ENCODE measurements around the gene LCN15. TPM values are rescaled to one million over a fixed set of nuclear protein-coding genes. Genes with fewer than 3 reads are reported as not detected.
A peak's percentile ranks its signal among the peaks of the same experiment; 100 is the strongest.
"Not testable (repeated sequence)": the region's sequence is repeated elsewhere in the genome, so short reads cannot be mapped to it uniquely, and the experiment has no call there.

LCN15 gene
- total and polyA plus RNA-seq, 4 donors, result not detected

DNA sequence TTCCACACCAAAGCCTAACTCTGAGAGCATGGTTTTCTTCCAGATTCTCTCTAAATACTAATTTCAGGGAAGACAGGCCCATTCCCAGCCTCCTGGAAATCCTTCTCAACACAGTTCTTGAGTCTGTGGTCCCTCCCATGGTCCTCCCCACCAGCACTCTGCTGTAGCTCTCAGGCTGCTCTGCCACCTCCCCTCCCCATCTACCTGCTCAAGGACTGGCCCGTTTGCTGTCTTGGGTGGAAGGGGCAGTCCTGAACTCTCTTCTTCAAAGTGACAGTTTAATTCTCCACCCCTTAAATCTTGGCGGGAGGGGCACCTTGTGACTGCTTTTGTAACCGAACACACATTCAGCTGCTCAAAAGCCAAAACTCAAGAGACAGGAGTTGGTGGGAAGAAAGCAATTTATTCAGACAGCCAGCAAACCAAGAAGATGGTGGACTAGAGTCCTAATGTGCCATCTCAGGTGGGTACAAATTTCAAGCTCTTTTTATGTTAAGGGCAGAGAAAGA lies 7.6 kb upstream of the LCN15 start:
- Histone ChIP-seq H3K4me3 (ENCODE audit: low read depth in 1 of 3, low read length in 3 of 3) (no peak overlapping the region), H3K27me3 (ENCODE audit: control insufficient read depth in 4 of 4, insufficient read depth in 4 of 4, low read length in 3 of 4) (no peaks in the 10 kb centered on the region), H3K4me1 (ENCODE audit: control insufficient read depth in 4 of 4, insufficient read depth in 4 of 4, low read length in 3 of 4) (no peaks in the 10 kb centered on the region), H3K27ac (ENCODE audit: low read depth in 1 of 2, low read length in 2 of 2) (no peak overlapping the region), H3K9me3 (ENCODE audit: control insufficient read depth in 4 of 4, low read length in 3 of 4) (peaks cover 4 to 8% (median 5%) of the 10 kb centered on the region in 4 donors), H3K9ac (ENCODE audit: low read depth in 1 of 2, low read length in 2 of 2) (no peak overlapping the region), H3K36me3 (ENCODE audit: control insufficient read depth in 4 of 4, insufficient read depth in 3 of 4, low read depth in 1 of 4, low read length in 3 of 4) (no peaks in the 10 kb centered on the region)
- WGBS, result 86% methylated on average over 3 of the region's 3 CpGs
- no peak for DNase-seq (ENCODE audit: low spot score)
- TF ChIP-seq EGR1 (IDR thresholded peaks at IDR 0.05; ENCODE audit: low read depth in 2 of 2), result no peak
- no peak for TF ChIP-seq RXRA (IDR thresholded peaks at IDR 0.05)
- TF ChIP-seq TAF1 (conservative IDR thresholded peaks at IDR 0.05), result no peak
- TF ChIP-seq, protein P1, sequence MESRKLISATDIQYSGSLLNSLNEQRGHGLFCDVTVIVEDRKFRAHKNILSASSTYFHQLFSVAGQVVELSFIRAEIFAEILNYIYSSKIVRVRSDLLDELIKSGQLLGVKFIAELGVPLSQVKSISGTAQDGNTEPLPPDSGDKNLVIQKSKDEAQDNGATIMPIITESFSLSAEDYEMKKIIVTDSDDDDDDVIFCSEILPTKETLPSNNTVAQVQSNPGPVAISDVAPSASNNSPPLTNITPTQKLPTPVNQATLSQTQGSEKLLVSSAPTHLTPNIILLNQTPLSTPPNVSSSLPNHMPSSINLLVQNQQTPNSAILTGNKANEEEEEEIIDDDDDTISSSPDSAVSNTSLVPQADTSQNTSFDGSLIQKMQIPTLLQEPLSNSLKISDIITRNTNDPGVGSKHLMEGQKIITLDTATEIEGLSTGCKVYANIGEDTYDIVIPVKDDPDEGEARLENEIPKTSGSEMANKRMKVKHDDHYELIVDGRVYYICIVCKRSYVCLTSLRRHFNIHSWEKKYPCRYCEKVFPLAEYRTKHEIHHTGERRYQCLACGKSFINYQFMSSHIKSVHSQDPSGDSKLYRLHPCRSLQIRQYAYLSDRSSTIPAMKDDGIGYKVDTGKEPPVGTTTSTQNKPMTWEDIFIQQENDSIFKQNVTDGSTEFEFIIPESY (IDR thresholded peaks at IDR 0.05), result no peak
- TF ChIP-seq NR2F2 (IDR thresholded peaks at IDR 0.05), result no peak
- TF ChIP-seq, protein P2, sequence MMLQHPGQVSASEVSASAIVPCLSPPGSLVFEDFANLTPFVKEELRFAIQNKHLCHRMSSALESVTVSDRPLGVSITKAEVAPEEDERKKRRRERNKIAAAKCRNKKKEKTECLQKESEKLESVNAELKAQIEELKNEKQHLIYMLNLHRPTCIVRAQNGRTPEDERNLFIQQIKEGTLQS (IDR thresholded peaks at IDR 0.05), result no peak

DNA sequence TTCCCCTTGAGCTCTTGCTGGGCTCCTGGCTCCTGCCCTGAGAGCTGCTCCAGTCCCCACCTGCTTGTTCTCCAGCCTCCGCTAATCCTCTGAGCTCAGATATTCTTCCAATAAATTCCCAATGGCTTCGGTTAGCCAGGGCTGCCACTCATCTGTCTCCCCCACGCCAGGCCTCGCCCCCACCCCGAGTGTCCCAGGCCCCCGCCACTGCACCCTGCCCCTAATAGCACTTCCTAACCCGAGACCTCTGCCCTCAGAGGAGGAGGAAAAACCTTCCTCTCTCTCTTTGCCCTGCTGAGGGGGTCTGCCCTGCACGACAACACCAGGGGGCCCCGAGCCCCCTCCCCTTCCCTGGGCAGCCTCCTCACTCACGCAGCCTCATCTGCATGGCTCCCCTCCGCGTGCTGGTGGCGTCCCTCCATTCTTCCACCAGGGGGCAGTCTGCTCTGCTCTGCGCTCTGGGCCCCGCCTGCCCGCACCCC lies 5.4 kb upstream of the LCN15 start:
- WGBS, result 23% methylated on average over 16 of the region's 16 CpGs
- Histone ChIP-seq H3K27ac (ENCODE audit: low read depth in 1 of 2, low read length in 2 of 2) (no peak overlapping the region), H3K9ac (ENCODE audit: low read depth in 1 of 2, low read length in 2 of 2) (no peak overlapping the region), H3K9me3 (ENCODE audit: control insufficient read depth in 4 of 4, low read length in 3 of 4) (peaks cover 4 to 8% (median 5%) of the 10 kb centered on the region in 4 donors), H3K4me1 (ENCODE audit: control insufficient read depth in 4 of 4, insufficient read depth in 4 of 4, low read length in 3 of 4) (no peaks in the 10 kb centered on the region), H3K4me3 (ENCODE audit: low read depth in 1 of 3, low read length in 3 of 3) (no peak overlapping the region), H3K36me3 (ENCODE audit: control insufficient read depth in 4 of 4, insufficient read depth in 3 of 4, low read depth in 1 of 4, low read length in 3 of 4) (no peaks in the 10 kb centered on the region), H3K27me3 (ENCODE audit: control insufficient read depth in 4 of 4, insufficient read depth in 4 of 4, low read length in 3 of 4) (no peaks in the 10 kb centered on the region)
- no peak for DNase-seq (ENCODE audit: low spot score)
- TF ChIP-seq FOXA1 (IDR thresholded peaks at IDR 0.05) (no peak), NR2F2 (IDR thresholded peaks at IDR 0.05) (no peak), RAD21 (IDR thresholded peaks at IDR 0.05) (peak in 1 of 2 donors; percentile 11)
- TF ChIP-seq, protein P3, sequence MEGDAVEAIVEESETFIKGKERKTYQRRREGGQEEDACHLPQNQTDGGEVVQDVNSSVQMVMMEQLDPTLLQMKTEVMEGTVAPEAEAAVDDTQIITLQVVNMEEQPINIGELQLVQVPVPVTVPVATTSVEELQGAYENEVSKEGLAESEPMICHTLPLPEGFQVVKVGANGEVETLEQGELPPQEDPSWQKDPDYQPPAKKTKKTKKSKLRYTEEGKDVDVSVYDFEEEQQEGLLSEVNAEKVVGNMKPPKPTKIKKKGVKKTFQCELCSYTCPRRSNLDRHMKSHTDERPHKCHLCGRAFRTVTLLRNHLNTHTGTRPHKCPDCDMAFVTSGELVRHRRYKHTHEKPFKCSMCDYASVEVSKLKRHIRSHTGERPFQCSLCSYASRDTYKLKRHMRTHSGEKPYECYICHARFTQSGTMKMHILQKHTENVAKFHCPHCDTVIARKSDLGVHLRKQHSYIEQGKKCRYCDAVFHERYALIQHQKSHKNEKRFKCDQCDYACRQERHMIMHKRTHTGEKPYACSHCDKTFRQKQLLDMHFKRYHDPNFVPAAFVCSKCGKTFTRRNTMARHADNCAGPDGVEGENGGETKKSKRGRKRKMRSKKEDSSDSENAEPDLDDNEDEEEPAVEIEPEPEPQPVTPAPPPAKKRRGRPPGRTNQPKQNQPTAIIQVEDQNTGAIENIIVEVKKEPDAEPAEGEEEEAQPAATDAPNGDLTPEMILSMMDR (IDR thresholded peaks at IDR 0.05; ENCODE audit: low read depth, low read length, missing input control), result peak; percentile 43

DNA sequence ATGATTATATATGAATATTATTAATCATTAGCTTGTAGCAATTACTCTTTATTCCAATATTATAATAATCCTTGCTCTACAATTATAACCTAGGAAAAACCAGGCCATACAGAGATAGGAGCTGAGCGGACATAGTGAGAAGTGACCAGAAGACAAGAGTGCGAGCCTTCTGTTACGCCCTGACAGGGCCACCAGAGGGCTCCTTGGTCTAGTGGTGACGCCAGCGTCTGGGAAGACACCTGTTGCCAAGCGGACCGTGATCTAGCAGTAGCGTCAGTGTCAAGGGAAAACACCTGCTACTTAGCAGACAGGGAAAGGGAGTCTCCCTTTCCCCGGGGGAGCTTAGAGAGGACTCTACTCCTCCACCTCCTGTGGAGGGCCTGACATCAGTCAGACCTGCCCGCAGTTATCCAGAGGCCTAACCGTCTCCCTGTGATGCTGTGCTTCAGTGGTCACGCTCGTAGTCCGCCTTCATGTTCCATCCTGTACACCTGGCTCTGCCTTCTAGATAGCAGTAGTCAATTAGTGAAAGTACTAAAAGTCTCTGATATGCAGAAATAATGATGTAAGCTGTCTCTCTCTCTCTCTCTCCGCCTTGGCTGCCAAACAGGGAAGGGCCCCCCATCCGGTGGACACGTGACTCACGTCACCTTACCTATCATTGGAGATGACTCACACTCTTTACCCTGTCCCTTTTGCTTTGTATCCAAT lies 2.2 kb upstream of the LCN15 start:
- not testable (repeated sequence) for H3K27ac ChIP-seq (ENCODE audit: low read depth in 1 of 2, low read length in 2 of 2); H3K9me3 ChIP-seq (ENCODE audit: control insufficient read depth in 4 of 4, low read length in 3 of 4); H3K36me3 ChIP-seq (ENCODE audit: control insufficient read depth in 4 of 4, insufficient read depth in 3 of 4, low read depth in 1 of 4, low read length in 3 of 4); H3K4me3 ChIP-seq (ENCODE audit: low read depth in 1 of 3, low read length in 3 of 3); H3K27me3 ChIP-seq (ENCODE audit: control insufficient read depth in 4 of 4, insufficient read depth in 4 of 4, low read length in 3 of 4); H3K4me1 ChIP-seq (ENCODE audit: control insufficient read depth in 4 of 4, insufficient read depth in 4 of 4, low read length in 3 of 4); DNase-seq (ENCODE audit: low spot score); H3K9ac ChIP-seq (ENCODE audit: low read depth in 1 of 2, low read length in 2 of 2)
- peak in 1 of 2 donors; percentile 52 for TF ChIP-seq RAD21 (IDR thresholded peaks at IDR 0.05)
- 48% methylated on average over 17 of the region's 18 CpGs for WGBS

DNA sequence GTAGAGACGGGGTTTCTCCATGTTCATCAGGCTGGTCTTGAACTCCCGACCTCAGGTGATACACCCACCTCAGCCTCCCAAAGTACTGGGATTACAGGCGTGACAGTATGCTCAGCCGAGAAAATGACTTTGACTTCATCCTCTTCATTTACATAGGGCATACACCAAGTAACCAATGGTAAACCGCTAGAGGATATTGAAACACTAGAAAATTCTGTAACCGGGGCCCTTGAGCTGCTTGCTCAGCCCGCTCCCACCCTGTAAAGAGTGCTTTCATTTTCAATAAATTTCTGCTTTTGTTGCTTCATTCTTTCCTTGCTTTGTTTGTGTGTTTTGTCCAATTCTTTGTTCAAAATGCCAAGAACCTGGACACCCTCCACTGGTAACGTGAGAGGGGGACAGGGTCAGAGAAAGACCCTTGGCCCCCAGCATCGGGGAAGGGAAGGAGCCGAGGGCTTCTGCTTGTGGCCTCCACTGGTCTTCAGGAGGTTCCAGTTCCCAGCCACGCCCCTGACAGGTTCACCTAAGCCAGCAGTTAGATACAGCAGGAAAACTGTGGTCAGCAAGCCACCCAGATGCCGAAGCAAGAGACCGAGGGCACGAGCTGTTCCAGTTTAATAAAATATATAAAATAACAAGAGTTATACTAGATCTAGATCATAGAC lies 1.6 kb upstream of the LCN15 start:
- not testable (repeated sequence) for H3K36me3 ChIP-seq (ENCODE audit: control insufficient read depth in 4 of 4, insufficient read depth in 3 of 4, low read depth in 1 of 4, low read length in 3 of 4); DNase-seq (ENCODE audit: low spot score); H3K4me1 ChIP-seq (ENCODE audit: control insufficient read depth in 4 of 4, insufficient read depth in 4 of 4, low read length in 3 of 4); H3K27ac ChIP-seq (ENCODE audit: low read depth in 1 of 2, low read length in 2 of 2); H3K9ac ChIP-seq (ENCODE audit: low read depth in 1 of 2, low read length in 2 of 2); H3K9me3 ChIP-seq (ENCODE audit: control insufficient read depth in 4 of 4, low read length in 3 of 4); H3K27me3 ChIP-seq (ENCODE audit: control insufficient read depth in 4 of 4, insufficient read depth in 4 of 4, low read length in 3 of 4); H3K4me3 ChIP-seq (ENCODE audit: low read depth in 1 of 3, low read length in 3 of 3)
- WGBS, result 77% methylated on average over 14 of the region's 14 CpGs

Measured in liver (tissue), 9 donors.